SKM-1 treated with dmso at 0.1 percent for 144 hours (cell line): ENCODE measurements around the gene TSSK2.

ENCODE experiments used
- DNase-seq: peaks from one replicate; lab custom pipeline; 2025; ENCODE audit not compliant: unreplicated experiment; lab: John Stamatoyannopoulos, UW

The TSSK2 gene

GRCh38 chr22:19180234-19180633, 49.1 kb downstream of the TSSK2 start:
- no peak for DNase-seq

GRCh38 chr22:19180740-19181410, 49.8 kb downstream of the TSSK2 start:
- DNase-seq: no peak

DNA sequence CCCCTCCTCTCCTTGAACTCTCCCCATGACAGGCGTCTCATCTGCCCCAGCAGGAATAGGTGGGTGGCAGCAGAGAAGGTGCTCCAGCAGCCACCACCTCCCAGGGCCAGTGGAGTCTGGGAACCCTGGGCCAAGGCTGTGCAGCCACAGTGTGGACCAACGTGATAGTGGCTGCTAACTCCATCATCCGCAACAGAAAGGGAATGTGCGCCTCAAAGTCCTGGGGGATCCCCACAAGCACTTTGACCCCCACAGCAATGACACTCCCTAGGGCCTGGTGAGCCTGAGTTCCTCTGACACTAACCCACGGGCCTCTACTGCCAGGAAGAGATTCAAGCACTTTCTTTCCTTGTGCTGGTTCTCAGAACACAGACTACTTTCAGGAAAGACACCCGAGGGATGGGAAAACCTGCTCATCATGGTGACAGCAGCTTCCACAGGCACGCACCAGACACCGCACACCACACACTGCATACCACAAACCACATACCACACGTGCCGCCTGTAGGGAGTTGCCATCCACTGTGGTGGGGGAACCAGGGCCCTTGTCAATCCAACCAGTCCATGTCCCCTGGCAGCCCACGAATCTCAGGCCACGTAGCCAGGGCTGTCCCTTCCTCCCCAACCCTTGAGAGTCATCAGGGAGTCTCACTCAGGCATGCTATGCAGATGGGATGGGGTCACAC, 50.8 kb downstream of the TSSK2 start:
- no peak for DNase-seq
